Ovary (tissue), 9 donors: ENCODE measurements around the gene FOXO6. TPM values are rescaled to one million over a fixed set of nuclear protein-coding genes. Genes with fewer than 3 reads are reported as not detected.

ENCODE experiments used
- DNase-seq, 5 donors: peaks; one replicate each; pipeline ENCODE4 v3.0.0-alpha.2; 2019 to 2020
- H3K27ac ChIP-seq, 2 donors: fragments of 200-600 bp; one replicate each; pipeline versions ENCODE4 v1.5.1 to v1.8.0; 2019 to 2022
- H3K27me3 ChIP-seq: fragments of 200-600 bp; one replicate; pipeline ENCODE4 v1.8.0; 2022
- H3K36me3 ChIP-seq: fragments of 200-600 bp; sonication (generic); one replicate; pipeline ENCODE4 v1.5.1; 2019
- H3K4me1 ChIP-seq: one replicate; pipeline ENCODE4 v1.8.1; 2013; ENCODE audit warnings: mild to moderate bottlenecking, moderate library complexity; ENCODE audit not compliant: insufficient read depth
- H3K4me3 ChIP-seq: fragments of 200-600 bp; sonication (generic); one replicate; pipeline ENCODE4 v1.5.1; 2017
- H3K9me3 ChIP-seq, 2 donors: fragments of 200-600 bp in 1 of 2; sonication (generic) in 1 of 2; one replicate each; pipeline versions ENCODE4 v1.5.1 to v1.8.1; 2013 to 2019; ENCODE audit warnings: mild to moderate bottlenecking in 1 of 2, moderate library complexity in 1 of 2
- CTCF ChIP-seq, 3 donors: fragments of 450-650 bp in 2 of 3; fragments of 200-600 bp in 1 of 3; IDR thresholded peaks; one replicate each; pipeline versions ENCODE4 v1.5.1 to v1.8.0; 2016 to 2022; ENCODE audit warnings: antibody characterized with exemption in 3 of 3, mild to moderate bottlenecking in 1 of 3
- EP300 ChIP-seq: sonication (generic); formaldehyde crosslinking; IDR thresholded peaks from one replicate; pipeline ENCODE4 v1.6.1; 2017; ENCODE audit warnings: antibody characterized with exemption
- POLR2A ChIP-seq: fragments of 450-650 bp; IDR thresholded peaks from one replicate; pipeline ENCODE4 v1.6.1; 2017; ENCODE audit warnings: antibody characterized with exemption, mild to moderate bottlenecking, moderate library complexity
- WGBS, 3 donors: extraction: QIAGEN DNeasy Blood & Tissue Kit in 1 of 3; methylation state at CpG; one replicate each; pipeline versions ENCODE4 v1.1.5 to v1.1.7; 2013 to 2017; 5-methylcytosine and 5-hydroxymethylcytosine counted together
- intact Hi-C, 4 donors: fragments of 100-400 bp; cut with DNase I; formaldehyde crosslinking; loops; one replicate each; pipeline versions ENCODE4 v1.11.0 to v1.15.1; 2022 to 2023
- polyA plus RNA-seq, 2 donors: library from polyadenylated mRNA; stranded (reverse); fragments of 200-250 nt in 1 of 2; fragments of 350-450 nt in 1 of 2; fragmentation: Illumina TruSeq in 1 of 2; extraction: RNeasy Lipid Tissue Mini Kit (QIAGEN cat#74804) in 1 of 2; gene quantifications; one replicate each; pipeline ENCODE4 v1.2.3, GENCODE V29; 2013 to 2014
- total RNA-seq, 7 donors: library from RNA; depleted of rRNA in 2 of 7; stranded (reverse); fragments of >200 nt in 2 of 7; fragmentation: NEBNext Ultra II Directional in 3 of 7; extraction: Animal tissue kit (Norgen Biotek cat#: 25700) in 3 of 7; gene quantifications; one replicate each; pipeline versions ENCODE4 v1.1.0 to v1.2.4, GENCODE V29; 2016 to 2023
- donor health status: DM: no; HTN: no; CAD: no; lungs with moderate emphysema.
- donor health status: DM: no; HTN: no; CAD: no.
- donor health status: Bipolar disorder and iron deficiency.
- donor health status: DM: yes; HTN: yes; CAD: no.
- donor health status: DM: no; HTN: no; CAD: no.
- donor health status: DM: yes; HTN: yes; CAD: no.

Gene FOXO6
- total and polyA plus RNA-seq, 9 donors = 0.90 to 18.9 (median 6.1) TPM

GRCh38 chr1:41400225-41400624, 39.0 kb downstream of the FOXO6 start:
- 83 to 95% (median 85%) methylated on average over 3 of the region's 3 CpGs for WGBS, 3 donors
- no peak for DNase-seq
- TF ChIP-seq POLR2A (no peak), CTCF (IDR thresholded peaks at IDR 0.05) (no peak), EP300 (no peak)

GRCh38 chr1:41401899-41402298, 40.7 kb downstream of the FOXO6 start:
- DNase-seq = no peak
- Histone ChIP-seq H3K36me3 (no peaks in the 10 kb centered on the region), H3K9me3 (no peaks in the 10 kb centered on the region), H3K27ac (no peak overlapping the region), H3K27me3 (no peaks in the 10 kb centered on the region), H3K4me3 (no peak overlapping the region), H3K4me1 (no peaks in the 10 kb centered on the region)
- TF ChIP-seq POLR2A = no peak
- no peak for TF ChIP-seq EP300
- TF ChIP-seq CTCF (IDR thresholded peaks at IDR 0.05) = no peak
- intact Hi-C loops = no loop called here
- WGBS, 3 donors = 91 to 96% (median 91%) methylated on average over 2 of the region's 2 CpGs

More at GRCh38 chr1:41400225-41400624, 39.0 kb downstream of the FOXO6 start:
- Histone ChIP-seq H3K4me3 (no peak overlapping the region), H3K27me3 (no peaks in the 10 kb centered on the region), H3K9me3 (no peaks in the 10 kb centered on the region), H3K36me3 (no peaks in the 10 kb centered on the region), H3K4me1 (no peaks in the 10 kb centered on the region), H3K27ac (no peak overlapping the region)
- intact Hi-C loops = no loop called here

GRCh38 chr1:41404308-41404761, 43.1 kb downstream of the FOXO6 start:
- TF ChIP-seq POLR2A = no peak
- no peak for TF ChIP-seq CTCF (IDR thresholded peaks at IDR 0.05)
- TF ChIP-seq EP300 = no peak
- H3K4me3 ChIP-seq = no peak overlapping the region
- H3K27ac ChIP-seq = no peak overlapping the region
- H3K27me3 ChIP-seq = no peaks in the 10 kb centered on the region
- no peaks in the 10 kb centered on the region for H3K36me3 ChIP-seq
- no peaks in the 10 kb centered on the region for H3K9me3 ChIP-seq
- 8 to 12% (median 11%) methylated on average over 10 of the region's 10 CpGs for WGBS, 3 donors
- no peak for DNase-seq
- H3K4me1 ChIP-seq = no peaks in the 10 kb centered on the region
- intact Hi-C loops = no loop called here

- Histone ChIP-seq H3K4me1 (no peaks in the 10 kb centered on the region), H3K27me3 (no peaks in the 10 kb centered on the region), H3K27ac (no peak overlapping the region), H3K9me3 (no peaks in the 10 kb centered on the region), H3K4me3 (no peak overlapping the region), H3K36me3 (no peaks in the 10 kb centered on the region)
- intact Hi-C loops = loop anchor here in 1 of 4 donors (2.0 kb wide), 1 partner anchor 41 kb away; no protein-coding TSS in a partner anchor
- 47 to 62% (median 58%) methylated on average over 14 of the region's 14 CpGs for WGBS, 3 donors
- no peak for DNase-seq
- TF ChIP-seq CTCF (IDR thresholded peaks at IDR 0.05) (no peak), EP300 (no peak), POLR2A (no peak)
Measured at GRCh38 chr1:41407664-41408252, 46.5 kb downstream of the FOXO6 start.
